Measurements from ENCODE around the gene ZNF628. TPM values are rescaled to one million over a fixed set of nuclear protein-coding genes. Genes with fewer than 3 reads are reported as not detected.

ZNF628 gene
- total and polyA plus RNA-seq, 2 of the 4 experiments (the other 2 are of a cell fraction): 0.18 to 1.9 TPM

- no peak overlapping the region for H2BK5ac ChIP-seq (ENCODE audit: low read depth, low read length, poor library complexity, severe bottlenecking)
- peaks cover 2% of the 10 kb centered on the region; the same call in 1 of the 2 replicates for H3K9me1 ChIP-seq (ENCODE audit: insufficient read depth, low read length)
- ChIA-PET POLR2A (ENCODE audit: unreplicated experiment) (no interaction called here), CTCF (interaction anchor here (1.2 kb wide), 1 partner anchor 15 kb away, joined by 3 read pairs; no protein-coding TSS in a partner anchor)
- peak; percentile 79 for DNase-seq
- BruUV-seq (replicated peaks): no TSS peak
- no peak overlapping the region for H2BK120ac ChIP-seq (ENCODE audit: low read depth, low read length)
- no peak overlapping the region for H2BK20ac ChIP-seq (ENCODE audit: low read depth, low read length)
- no peak overlapping the region for H2BK15ac ChIP-seq (ENCODE audit: low read depth, low read length)
- peak overlapping the region; percentile 88 for H2AK9ac ChIP-seq (replicated peaks; ENCODE audit: low read depth, low read length, poor library complexity)
- H3K56ac ChIP-seq (ENCODE audit: extremely low read depth, insufficient read depth, low read length): no peak overlapping the region
- H3K14ac ChIP-seq (replicated peaks; ENCODE audit: low read depth, low read length): no peak overlapping the region
- no peak overlapping the region for H3K9ac ChIP-seq (ENCODE audit: low read depth, low read length)
- ATAC-seq (ENCODE audit: low read depth): peak; percentile 87
- peaks cover 0 to 4% of the 10 kb centered on the region in 2 experiments; a peak in 1 of 4 replicates for H3K79me1 ChIP-seq (ENCODE audit: low read depth in 1 of 2, low read length in 2 of 2)
- peaks cover 27% of the 10 kb centered on the region for H4K20me1 ChIP-seq (ENCODE audit: insufficient read depth, low read length)
- no peak overlapping the region for H4K91ac ChIP-seq (ENCODE audit: insufficient read depth, low read depth, low read length)
- H3K4ac ChIP-seq (ENCODE audit: low read depth, low read length): no peak overlapping the region
- in situ Hi-C loops (cut with MboI; ENCODE audit: low sequenced_read_pairs) (no loop called here), intact Hi-C loops (cut with micrococcal nuclease) (loop anchor here (2.0 kb wide), 1 partner anchor 312 kb away; no protein-coding TSS in a partner anchor), dilution Hi-C loops (cut with HindIII; ENCODE audit: low sequenced_read_pairs, unreplicated experiment) (no loop called here)
- H4K5ac ChIP-seq (ENCODE audit: low read depth, low read length): no peak overlapping the region
- no peak overlapping the region for H3K4me3 ChIP-seq (ENCODE audit: insufficient read depth, low read depth, low read length)
- no peaks in the 10 kb centered on the region for H3K9me3 ChIP-seq (ENCODE audit: control insufficient read depth, insufficient read depth, low read length)
- no peak overlapping the region for H3K27ac ChIP-seq (ENCODE audit: insufficient read depth, low read length)
- H3K4me2 ChIP-seq (ENCODE audit: low read depth, low read length): no peak overlapping the region; the same call in 1 of the 2 replicates
- H2AFZ ChIP-seq (replicated peaks; ENCODE audit: low read length, poor library complexity): peak overlapping the region; percentile 56
- no peak overlapping the region for H3K18ac ChIP-seq (ENCODE audit: low read depth, low read length)
- peaks cover 29% of the 10 kb centered on the region for H3K27me3 ChIP-seq (ENCODE audit: control insufficient read depth, insufficient read depth, low read length)
- WGBS, 2 experiments (ENCODE audit: extremely low coverage in 2 of 2, insufficient read length in 1 of 2): 4% methylated on average over 5 of the region's 34 CpGs; no CpG with 5 or more reads in 1 of the 2 experiments
- peaks cover 2% of the 10 kb centered on the region; the same call in 1 of the 2 replicates for H3K4me1 ChIP-seq (ENCODE audit: control insufficient read depth, insufficient read depth, low read length)
- H2AK5ac ChIP-seq (ENCODE audit: low read depth, low read length): no peak overlapping the region
- no peak overlapping the region for H4K8ac ChIP-seq (ENCODE audit: low read depth in 2 of 2, low read length in 2 of 2)
- no peak overlapping the region for H3K23ac ChIP-seq (ENCODE audit: low read depth, low read length)
- no peaks in the 10 kb centered on the region; the same call in 1 of the 2 replicates for H3K36me3 ChIP-seq (ENCODE audit: control insufficient read depth, insufficient read depth, low read length)
- TF ChIP-seq RAD21 (IDR thresholded peaks at IDR 0.05; ENCODE audit: low read length): no peak
- TF ChIP-seq CHD1 (IDR thresholded peaks at IDR 0.05; ENCODE audit: low read depth, low read length): no peak; the same call in 1 of the 2 replicates
- TF ChIP-seq RFX5 (IDR thresholded peaks at IDR 0.05; ENCODE audit: low read depth, low read length): no peak
- TF ChIP-seq, protein P1, sequence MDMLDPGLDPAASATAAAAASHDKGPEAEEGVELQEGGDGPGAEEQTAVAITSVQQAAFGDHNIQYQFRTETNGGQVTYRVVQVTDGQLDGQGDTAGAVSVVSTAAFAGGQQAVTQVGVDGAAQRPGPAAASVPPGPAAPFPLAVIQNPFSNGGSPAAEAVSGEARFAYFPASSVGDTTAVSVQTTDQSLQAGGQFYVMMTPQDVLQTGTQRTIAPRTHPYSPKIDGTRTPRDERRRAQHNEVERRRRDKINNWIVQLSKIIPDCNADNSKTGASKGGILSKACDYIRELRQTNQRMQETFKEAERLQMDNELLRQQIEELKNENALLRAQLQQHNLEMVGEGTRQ (IDR thresholded peaks at IDR 0.05; ENCODE audit: low read depth, low read length): no peak
- TF ChIP-seq, protein P2, sequence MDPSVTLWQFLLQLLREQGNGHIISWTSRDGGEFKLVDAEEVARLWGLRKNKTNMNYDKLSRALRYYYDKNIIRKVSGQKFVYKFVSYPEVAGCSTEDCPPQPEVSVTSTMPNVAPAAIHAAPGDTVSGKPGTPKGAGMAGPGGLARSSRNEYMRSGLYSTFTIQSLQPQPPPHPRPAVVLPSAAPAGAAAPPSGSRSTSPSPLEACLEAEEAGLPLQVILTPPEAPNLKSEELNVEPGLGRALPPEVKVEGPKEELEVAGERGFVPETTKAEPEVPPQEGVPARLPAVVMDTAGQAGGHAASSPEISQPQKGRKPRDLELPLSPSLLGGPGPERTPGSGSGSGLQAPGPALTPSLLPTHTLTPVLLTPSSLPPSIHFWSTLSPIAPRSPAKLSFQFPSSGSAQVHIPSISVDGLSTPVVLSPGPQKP (IDR thresholded peaks at IDR 0.05; ENCODE audit: borderline replicate concordance, low read depth, low read length): no peak
- no peak for TF ChIP-seq RCOR1 (IDR thresholded peaks at IDR 0.05; ENCODE audit: insufficient replicate concordance, low read length)
- TF ChIP-seq MAZ (IDR thresholded peaks at IDR 0.05; ENCODE audit: borderline replicate concordance, low read depth, low read length): peak; percentile 68; the same call in 1 of the 2 replicates
- TF ChIP-seq NFE2L2 (IDR thresholded peaks at IDR 0.05; ENCODE audit: low read depth, low read length): no peak
- TF ChIP-seq MAFK (IDR thresholded peaks at IDR 0.05; ENCODE audit: low read depth, low read length): no peak
- TF ChIP-seq FOS (IDR thresholded peaks at IDR 0.05; ENCODE audit: low read depth, low read length): no peak
- TF ChIP-seq CEBPB (IDR thresholded peaks at IDR 0.05; ENCODE audit: low read depth, low read length): no peak
- peak; percentile 42 for TF ChIP-seq BHLHE40 (IDR thresholded peaks at IDR 0.05; ENCODE audit: low read depth, low read length)
- TF ChIP-seq POLR2A (IDR thresholded peaks at IDR 0.05; ENCODE audit: low read depth, low read length): no peak
- TF ChIP-seq MXI1 (IDR thresholded peaks at IDR 0.05; ENCODE audit: borderline replicate concordance, low read depth, low read length): no peak
- TF ChIP-seq CTCF (conservative IDR thresholded peaks at IDR 0.05; ENCODE audit: low read depth, low read length): 0 out of 2 replicates have a peak, but pooled peaks have one; percentile 11
These were observed 23.6 kb upstream of the ZNF628 start for GRCh38 chr19:55452749-55453346.
